Measurements from ENCODE around the gene HAAO.

HAAO gene

DNA sequence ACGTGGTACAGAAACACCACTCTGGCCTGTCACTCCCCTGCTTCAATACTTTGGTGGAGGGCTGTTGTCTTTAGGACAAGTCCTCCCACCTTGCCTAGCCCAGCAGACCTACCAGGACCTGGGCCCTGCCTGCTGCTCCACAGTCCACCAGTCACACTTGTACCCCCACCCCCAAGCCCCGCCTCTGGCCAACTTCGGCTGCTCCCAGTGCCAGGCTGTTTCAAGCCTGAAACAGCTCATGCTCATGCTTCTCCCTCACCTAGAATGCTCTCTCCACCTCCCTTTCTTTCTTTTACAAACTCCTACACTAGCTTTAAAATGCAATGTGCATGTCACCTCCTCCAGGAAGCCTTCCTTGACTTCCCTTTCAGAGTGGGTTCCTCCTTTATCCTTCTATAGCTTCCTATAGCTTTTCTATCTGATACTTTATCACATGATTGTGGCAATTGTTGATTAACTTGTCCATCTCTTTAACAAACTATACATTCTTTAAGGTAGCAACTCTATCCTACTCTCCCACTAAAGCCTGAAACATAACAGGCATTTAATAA lies 23.6 kb downstream of the HAAO start:
- no peak for DNase-seq (ENCODE audit: low read depth, low spot score)

DNA sequence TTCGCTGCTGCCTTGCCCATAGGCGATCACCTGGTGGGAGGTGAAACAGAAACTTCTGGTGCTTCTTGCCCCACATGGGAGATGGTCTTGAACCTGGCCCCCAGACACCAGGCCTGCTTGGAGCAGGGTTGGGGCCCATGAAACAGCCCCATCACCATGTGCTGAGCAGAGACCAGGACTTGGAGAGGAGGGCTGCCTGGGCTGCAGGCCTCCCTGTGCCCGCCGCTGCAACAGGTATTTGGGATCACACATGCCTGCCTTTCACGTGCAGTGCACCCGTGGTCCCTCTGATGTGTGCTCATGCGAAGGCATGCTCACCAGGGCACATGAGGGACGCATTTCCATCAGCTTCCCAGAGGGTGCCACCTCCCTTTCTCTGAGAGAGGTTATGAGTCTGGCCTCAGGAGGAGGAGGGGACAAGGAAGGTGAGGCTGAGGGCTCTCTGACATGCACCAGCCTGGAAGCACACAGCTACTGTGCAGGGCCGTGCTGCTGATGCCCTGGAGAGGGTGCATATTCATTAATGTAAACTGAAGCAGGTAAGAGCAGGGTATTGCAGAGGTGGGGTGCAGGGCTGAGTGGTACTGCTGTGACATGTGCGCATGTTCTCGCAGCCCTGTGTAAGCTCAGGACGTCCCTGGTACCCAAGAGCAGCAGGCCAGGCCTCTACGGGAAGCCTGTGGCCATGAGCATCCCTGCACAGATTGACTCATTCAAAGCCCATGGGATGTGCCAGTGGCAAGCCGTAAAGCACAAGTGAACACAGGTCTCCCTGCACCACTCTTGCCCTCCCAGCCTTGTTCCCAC lies 24.3 kb downstream of the HAAO start:
- DNase-seq (ENCODE audit: low read depth, low spot score), result no peak

DNA sequence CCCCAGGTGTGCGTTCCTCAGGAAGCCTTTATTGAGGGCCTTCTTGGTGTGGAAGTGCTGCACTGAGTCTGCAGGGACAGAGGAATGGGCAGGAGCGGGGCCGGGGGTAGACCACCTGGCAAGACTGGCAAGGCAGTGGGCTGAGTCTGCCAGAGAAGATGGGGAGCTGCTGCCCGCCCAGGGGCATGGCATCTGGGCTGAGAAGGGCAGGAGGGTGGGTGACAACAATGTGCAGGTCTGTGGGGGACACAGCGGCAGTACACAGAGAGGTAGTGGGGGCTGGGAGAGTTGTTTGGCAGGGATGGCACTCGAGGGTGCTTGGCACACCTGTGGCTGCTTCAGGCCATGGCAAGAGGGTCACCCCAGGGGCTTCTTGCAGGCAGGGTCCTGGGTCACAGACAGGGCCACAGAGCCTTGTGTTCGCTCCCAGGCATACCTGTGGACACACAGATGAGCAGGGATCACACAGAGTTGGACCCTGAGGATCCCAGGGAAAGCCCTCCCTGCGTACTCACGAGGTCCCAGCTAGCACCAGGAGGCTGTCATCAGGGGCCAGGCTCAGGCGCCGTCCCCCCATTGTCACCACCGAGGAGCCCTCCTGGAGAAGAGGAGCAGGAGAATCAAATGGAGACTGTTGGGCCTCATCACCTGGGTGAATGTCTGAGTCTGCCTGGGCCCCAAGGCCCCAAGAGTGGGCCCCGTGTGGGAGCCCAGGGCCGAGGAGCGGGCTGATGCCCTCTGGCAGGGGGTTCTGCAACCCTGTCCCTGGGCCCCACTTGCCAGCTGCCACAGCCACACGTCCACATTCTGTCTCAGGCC lies 25.1 kb downstream of the HAAO start:
- DNase-seq (ENCODE audit: low read depth, low spot score), result no peak

DNA sequence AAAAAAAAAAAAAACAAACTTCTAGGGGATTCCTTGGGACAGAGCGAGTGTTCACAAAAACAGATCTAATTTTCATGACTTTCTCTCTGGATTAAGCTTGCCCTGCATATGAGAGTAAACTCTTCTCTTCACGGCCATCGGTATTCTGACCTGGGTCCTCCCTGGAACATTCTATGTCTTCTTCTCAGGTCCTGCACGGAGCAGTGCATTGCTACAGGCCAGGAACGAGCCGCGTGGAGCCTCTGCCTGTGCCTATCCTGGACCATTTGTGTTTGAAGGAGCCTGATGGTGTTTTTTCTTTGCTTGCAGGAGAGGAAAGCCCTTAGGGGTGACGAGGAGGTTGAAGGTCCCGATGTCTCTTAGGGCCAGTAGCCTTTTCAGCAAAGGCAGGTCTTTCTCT lies 26.7 kb downstream of the HAAO start:
- no peak for DNase-seq (ENCODE audit: low read depth, low spot score)

DNA sequence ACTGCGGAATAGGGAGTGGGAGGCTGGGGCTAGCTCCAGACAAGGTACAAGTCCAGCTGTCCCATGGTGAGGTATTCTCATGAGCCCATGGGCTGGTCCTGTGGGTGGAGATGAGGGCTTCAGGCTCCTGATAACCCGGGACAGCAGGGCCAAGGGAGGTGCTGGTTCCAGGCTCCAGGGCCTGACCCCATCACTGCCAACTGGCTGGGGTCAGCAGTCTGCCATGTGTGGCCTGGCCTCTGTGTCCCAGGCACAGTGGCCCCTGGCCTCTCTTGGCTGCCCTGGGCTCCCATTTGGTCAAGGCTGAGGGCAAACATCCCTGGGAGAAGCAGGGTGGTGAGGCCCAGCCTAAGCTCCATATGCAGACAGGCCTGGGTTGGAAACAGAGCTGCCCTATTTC lies 27.5 kb downstream of the HAAO start:
- DNase-seq (ENCODE audit: low read depth, low spot score), result no peak

DNA sequence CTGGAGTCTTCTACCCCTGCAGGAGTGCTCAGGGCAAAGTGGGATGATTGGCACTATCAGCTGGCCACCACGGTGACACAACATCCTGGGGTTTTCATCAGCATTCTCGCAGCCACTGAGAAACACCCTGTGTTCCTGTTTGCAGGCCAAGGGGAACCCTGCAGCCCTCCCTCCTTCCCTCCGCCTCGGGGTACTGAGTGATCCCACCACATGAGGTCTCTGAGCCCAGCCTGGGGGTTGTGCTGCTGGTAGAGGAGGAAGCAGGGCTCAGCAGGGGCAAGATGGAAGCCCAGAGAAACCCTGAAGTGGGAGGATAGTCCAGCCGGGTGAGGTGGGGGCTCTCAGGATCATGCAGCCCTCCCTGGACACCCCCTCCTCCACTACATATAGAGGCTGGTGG lies 28.3 kb downstream of the HAAO start, which contains the start of gene OXER1:
Gene OXER1, minus strand, starts transcription at position 40 of the 400 bp plus-strand sequence. CDS start 73 bp downstream, outside the sequence.
- DNase-seq (ENCODE audit: low read depth, low spot score), result no peak

DNA sequence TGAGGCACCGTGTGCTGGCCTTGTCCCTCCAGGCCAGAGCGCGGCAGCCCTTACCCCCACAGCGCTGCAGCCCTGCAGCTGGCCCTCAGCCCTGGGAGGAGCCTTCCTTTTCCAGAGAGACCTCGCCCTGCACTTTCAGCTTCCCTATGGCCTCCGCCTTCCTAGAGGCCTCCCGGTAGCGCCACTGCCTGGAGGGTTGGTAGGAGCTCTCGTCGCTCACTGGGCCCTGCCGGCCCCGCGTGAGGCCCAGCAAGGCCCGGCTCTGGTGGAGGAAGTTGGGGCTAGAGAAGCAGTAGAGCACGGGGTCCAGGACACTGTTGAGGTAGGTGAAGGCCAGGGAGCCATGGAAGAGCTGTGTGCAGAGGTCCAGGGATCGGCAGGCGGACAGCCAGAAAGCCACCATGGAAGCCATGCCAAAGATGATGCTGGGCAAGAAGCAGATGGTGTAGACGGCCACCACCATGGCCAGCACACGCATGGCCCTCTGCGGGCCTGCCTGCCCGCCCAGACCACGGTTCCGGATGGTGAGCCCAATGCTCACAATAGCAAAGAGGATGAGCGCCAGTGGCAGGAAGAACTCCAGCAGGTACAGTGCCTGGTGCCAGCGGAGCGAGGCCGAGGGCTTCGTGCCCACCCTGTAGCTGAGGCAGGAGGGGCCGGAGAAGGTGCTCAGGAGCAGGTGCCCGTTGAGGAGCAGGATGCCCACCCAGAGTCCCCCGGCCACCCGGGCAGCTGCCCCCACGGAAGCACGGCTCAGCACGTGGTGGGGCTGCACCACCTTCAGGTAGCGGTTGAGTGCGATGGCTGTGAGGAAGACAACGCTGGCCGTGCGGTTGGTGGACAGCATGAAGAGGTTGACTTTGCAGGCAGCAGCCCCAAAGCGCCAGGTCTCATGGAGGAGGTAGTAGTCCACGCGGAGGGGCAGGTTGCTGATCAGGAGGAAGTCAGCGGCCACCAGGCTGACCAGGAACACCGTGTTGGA lies 29.3 kb downstream of the HAAO start:
- DNase-seq (ENCODE audit: low read depth, low spot score), result no peak

DNA sequence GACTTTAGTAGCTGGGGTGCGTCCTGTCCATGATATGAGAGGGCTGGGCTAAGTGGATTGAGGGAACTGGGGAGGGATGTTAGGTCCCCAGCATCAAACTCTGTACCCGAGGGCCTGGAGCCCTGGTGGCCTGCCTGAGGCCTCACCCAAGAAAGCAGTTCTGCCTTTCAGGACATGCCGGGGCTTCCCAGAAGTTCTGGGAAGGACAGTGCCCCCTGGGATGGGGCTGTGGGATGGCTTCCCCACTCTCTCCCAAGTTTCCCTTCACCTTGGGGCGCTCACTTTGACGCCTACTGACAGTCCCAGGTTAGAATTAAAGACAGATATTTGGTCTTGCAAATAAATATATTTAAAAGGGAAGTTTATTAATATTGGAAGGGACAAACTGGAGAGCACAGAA lies 30.2 kb downstream of the HAAO start:
- DNase-seq (ENCODE audit: low read depth, low spot score), result no peak

DNA sequence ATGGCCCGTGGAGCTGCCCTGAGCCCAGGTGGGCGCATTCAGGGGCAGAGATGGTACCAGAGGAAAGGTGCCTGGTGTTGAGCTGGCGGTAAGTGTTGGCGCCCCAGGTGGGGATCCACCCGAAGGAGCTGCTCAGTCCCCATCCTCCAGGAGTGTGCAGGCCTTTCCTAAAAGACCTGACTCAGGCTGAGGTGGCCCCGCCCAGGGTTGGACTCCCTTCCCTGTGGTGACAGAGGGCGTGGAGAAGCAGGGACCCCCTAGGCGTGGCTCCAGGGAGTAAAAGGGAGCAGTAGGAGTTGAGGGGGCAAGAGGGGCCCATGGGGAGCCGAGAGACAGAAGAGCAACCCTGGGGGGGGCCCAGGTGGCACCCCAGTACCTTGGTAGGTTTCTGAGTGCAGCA lies 30.8 kb downstream of the HAAO start:
- DNase-seq (ENCODE audit: low read depth, low spot score), result no peak

DNA sequence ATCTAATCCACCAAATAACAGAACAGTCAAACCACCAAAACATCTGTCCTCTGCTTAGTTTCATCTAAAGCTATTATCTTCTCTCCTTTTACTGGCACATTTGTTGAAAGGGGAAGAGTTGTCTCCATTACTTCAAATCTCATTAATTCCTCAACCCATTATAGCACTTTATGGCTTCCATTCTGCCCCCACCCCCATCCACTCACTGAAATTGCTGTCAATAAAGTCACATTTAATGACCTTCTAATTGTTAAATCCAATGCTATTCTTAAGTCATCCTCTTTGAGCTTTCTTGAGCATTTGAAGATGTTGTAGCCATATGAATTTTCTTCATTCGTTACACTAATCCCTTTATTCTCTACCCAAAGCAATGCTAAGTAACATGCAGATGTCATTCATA lies 33.6 kb downstream of the HAAO start:
- no peak for DNase-seq (ENCODE audit: low read depth, low spot score)

DNA sequence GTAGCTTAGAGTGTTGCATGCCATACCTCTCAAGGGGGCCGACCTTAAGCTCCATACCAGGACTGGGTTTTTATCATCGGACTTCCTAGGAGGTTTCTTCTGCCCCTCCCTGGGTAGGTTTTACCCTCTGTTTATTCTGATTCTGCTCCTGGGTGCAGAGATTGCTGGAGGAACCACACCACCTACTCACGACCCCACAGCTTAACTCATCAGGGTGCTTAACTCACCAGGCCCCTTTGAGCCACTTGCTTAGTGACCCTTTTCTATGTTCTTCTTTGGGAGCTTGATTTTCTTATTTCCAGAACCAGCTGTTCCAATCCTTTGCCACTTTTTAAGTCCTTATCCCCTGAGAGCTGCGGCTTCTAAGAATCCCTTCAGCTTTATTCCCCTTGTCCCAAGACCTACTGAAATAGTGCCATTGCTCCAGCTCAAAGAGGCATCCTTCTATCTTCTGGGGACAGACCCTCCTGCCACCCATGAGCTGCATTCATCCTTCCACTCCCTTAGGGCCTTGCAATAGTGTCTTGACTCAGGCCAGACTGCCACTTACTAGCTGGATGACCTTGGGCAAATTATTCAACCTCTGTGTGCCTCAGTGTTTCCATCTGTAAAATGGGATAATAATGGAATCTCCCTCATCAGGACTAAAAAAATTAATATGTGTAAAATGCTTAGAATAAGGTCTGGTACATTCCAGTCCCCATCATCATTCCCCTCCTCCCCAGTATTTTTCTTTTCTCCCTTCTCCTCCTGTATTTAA lies 34.2 kb downstream of the HAAO start:
- no peak for DNase-seq (ENCODE audit: low read depth, low spot score)

DNA sequence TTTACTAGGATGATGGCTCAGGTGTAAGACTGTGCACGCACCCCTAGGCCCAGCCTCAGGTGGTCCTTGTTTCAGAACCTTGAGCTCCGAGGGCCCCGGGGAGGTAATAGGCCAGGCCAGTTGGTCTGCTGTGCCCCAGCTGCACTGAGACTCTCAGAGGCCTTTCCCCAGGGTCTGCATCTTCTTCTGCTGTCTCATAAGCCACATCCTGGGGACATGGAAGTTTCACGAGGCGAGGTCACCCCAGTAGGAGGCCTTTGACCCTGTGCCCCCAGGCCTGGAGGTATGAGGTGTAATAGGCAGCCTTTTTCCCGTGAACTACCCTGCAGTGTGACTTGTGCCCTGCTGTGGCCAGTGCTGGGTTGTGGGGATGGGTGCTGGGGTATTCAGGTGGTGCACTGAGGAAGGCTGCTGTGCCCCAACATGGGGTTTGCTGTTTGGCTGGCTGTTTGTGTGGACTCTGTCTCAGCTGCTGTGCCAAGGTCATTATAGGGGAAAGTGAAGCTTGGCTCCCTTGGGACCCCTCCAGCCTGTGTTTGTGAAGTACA lies 35.3 kb downstream of the HAAO start:
- no peak for DNase-seq (ENCODE audit: low read depth, low spot score)

DNA sequence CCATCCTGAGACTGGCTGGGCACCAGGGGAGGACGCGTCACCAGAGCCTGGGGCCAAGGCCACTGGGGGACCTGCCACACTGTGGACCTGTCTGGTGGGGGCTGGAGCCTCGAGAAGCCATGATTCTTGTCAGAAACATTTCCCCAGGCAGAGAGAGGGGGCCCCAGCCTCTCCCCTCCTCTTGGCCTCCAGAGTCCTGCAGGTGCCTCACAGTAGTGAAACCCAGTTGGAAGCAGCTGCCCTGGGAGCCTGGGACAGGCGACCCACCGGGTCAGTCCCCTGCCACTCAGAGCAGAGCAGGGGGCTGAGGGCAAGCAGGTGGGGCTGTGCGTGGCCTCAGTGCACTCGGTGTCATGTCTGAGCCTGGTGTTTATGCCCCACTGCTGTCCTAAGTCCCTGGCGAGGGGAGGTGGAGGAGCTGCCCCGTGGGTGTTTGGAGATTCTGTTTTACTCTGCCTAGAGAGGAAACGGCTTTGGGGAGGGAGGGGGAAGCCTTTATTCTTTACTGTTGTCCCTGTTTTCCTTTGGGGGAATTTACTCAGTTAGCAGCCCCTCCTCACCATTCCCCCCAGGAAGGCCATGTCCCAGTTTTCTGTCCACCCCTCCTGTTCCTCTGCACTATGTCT lies 36.1 kb downstream of the HAAO start:
- DNase-seq (ENCODE audit: low read depth, low spot score), result no peak

DNA sequence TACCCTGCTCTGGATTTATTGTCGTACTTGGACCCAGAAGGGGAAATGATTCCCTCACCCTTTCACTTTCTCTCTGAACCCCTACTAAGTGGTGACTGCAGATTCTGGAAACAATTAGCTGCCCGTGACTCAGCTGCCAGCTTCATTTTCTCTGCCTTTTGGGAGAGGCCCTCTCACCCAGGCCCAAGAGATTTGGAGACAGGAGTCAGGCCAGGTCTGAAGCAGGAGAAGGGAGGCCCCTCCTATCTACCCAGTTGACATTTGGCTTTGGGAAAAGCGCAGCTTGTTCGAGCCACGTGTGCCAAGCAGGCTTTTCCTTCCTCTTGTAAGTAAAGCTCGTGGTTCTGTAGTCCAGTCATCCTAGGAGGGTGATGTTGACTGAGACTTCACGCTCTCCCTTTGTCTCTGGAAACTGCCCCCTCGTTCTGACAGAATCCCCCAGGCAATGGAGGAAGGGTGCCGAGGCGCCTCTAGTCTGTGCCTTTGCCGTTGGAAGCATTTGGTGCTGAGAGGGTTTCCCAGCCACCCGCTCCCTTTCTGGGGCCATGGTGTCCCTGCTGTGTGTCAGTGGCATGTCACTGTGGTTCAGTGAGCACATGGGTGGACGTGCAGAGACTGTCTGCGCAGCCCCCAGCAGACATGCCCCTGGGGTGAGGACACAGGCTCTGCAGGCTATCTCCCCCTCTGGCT lies 37.0 kb downstream of the HAAO start:
- DNase-seq (ENCODE audit: low read depth, low spot score), result no peak

DNA sequence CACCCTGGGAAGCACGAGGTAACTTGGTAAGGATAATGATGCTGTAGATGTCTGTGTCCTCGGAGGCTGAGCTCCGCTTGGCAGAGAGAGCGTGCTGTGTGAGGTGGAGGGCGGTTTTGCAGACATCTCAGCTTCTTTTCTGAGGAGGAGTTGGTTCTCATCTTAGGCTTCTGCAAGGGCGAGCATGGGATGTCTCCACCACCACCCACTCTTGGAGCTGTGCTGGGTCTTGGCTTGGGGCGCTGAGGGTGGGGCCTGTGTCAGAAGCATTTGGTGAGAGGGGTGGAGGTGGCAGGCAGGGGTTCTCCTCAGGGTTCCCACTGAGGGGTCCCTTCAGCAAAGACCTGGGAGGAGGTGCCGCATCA lies 37.6 kb downstream of the HAAO start:
- no peak for DNase-seq (ENCODE audit: low read depth, low spot score)

DNA sequence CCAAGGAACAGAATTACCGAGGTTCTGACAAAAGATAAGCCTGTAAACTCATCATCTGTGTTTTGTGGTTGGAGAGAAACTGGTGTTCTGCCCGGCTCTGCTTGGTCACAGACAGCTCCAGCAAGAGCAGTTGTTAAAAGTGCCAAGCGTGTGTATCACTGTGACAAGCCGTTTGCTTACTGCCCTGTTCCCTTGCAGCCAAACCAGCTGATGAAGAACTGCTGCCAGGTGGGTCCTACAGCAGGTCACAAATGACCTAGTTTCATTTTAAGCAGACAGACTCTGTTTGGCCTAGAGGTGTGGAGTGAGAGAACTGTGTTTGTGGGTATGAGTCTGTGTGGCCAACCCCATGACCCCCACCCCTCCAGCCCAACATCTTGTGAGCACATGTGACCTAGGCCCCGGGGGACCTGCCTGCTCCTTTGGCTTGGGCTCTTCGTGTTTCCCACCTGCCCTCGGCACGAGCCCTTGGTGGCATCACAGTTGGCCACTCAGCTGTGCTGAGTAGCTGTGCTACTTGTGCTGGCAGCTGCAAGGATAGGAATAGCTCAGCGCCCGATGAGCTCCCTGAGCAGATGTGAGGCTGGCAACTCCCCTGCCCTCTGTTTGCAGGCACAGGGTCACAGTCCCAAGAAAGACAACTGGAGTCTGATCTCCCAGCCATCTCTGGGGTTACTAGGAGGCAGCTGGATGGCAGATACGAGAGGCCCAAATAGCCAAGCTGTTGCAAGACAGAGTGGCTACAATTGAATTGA lies 38.2 kb downstream of the HAAO start:
- DNase-seq (ENCODE audit: low read depth, low spot score), result no peak

DNA sequence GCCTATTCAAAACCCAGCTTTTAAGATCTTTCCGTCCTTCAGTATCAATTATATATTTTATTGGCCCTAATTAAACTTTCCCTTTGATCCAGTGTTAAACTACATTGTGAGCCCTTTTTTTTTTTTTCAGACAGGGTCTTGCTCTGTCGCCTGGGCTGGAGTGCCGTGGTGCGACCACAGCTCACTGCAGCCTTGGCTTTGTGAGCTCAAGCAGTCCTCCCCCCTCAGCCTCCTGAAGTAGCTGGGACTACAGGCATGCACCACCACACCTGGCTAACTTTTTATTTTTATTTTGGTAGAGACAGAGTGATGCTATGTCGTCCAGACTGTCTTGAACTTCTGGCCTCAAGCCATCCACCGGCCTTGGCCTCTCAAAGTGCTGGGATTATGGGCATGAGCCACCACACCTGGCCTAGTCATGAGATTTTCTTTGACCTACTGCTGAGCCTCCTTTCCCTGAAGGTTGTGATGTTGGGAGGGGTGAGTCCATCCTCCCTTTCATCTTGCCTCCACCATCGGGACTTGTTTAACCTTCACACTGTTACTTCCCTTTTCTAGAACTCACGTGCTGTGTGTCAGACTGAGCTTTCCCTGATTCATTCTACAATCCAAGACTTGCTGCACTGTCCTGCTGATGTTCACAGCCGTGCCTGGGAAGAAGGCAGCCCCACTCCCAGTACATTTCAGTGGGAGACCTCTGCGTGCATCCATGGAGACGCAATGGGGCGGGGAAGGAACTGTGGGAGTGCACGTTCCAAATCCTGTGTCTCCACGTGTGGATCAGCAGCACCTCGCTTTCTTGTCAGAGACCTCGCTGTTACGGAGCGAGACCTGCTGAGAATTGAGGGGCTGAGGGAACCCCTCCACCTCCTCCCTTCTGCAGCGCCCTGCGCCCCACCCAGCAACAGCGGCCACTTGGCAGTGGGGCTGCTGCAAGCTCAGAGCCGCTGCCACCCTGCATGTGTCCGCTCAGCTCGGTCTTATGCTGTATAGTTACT lies 39.3 kb downstream of the HAAO start:
- no peak for DNase-seq (ENCODE audit: low read depth, low spot score)

All from astrocyte of the hippocampus (primary cell).